ENCODE data around the gene UNCX. TPM values are rescaled to one million over a fixed set of nuclear protein-coding genes. Genes with fewer than 3 reads are reported as not detected.

Gene UNCX
- total and polyA plus RNA-seq, 2 of the 4 experiments (the other 2 are of a cell fraction) = not detected

GRCh38 chr7:1220000-1220726, 12.5 kb upstream of the UNCX start:
- peaks cover 2% of the 10 kb centered on the region; the same call in 1 of the 2 replicates for H3K4me1 ChIP-seq (ENCODE audit: control insufficient read depth, insufficient read depth, low read length)
- no peak overlapping the region for H2BK20ac ChIP-seq (ENCODE audit: low read depth, low read length)
- peaks cover 7% of the 10 kb centered on the region for H3K9me3 ChIP-seq (ENCODE audit: control insufficient read depth, insufficient read depth, low read length)
- H3K4ac ChIP-seq (ENCODE audit: low read depth, low read length) = no peak overlapping the region
- H2AFZ ChIP-seq (replicated peaks; ENCODE audit: low read length, poor library complexity) = no peak overlapping the region
- H3K27me3 ChIP-seq (ENCODE audit: control insufficient read depth, insufficient read depth, low read length) = peaks cover 63% of the 10 kb centered on the region
- no TSS peak for BruUV-seq (replicated peaks)
- H3K36me3 ChIP-seq (ENCODE audit: control insufficient read depth, insufficient read depth, low read length) = no peaks in the 10 kb centered on the region
- H4K8ac ChIP-seq (ENCODE audit: low read depth in 2 of 2, low read length in 2 of 2) = no peak overlapping the region
- H3K27ac ChIP-seq (ENCODE audit: insufficient read depth, low read length) = no peak overlapping the region
- intact Hi-C loops (cut with micrococcal nuclease) = loop anchor here (10.0 kb wide), 1 partner anchor 195 kb away; no protein-coding TSS in a partner anchor
- H3K4me2 ChIP-seq (ENCODE audit: low read depth, low read length) = no peak overlapping the region
- WGBS, 2 experiments (ENCODE audit: extremely low coverage in 2 of 2, insufficient read length in 1 of 2) = 50% methylated on average over 2 of the region's 13 CpGs; no CpG with 5 or more reads in 1 of the 2 experiments
- no peak overlapping the region for H2BK15ac ChIP-seq (ENCODE audit: low read depth, low read length)
- ChIA-PET CTCF (interaction anchor here (0.8 kb wide), 1 partner anchor 11 kb away, joined by 3 read pairs; no protein-coding TSS in a partner anchor), POLR2A (ENCODE audit: unreplicated experiment) (no interaction called here)
- no peaks in the 10 kb centered on the region; the same call in 1 of the 2 replicates for H4K20me1 ChIP-seq (ENCODE audit: insufficient read depth, low read length)
- H3K14ac ChIP-seq (replicated peaks; ENCODE audit: low read depth, low read length) = no peak overlapping the region
- dilution Hi-C loops (cut with HindIII; ENCODE audit: low sequenced_read_pairs, unreplicated experiment) = no loop called here
- TF ChIP-seq FOS (IDR thresholded peaks at IDR 0.05; ENCODE audit: low read depth, low read length) = no peak
- no peak for TF ChIP-seq CTCF (conservative IDR thresholded peaks at IDR 0.05; ENCODE audit: low read depth, low read length)
- TF ChIP-seq NFE2L2 (IDR thresholded peaks at IDR 0.05; ENCODE audit: low read depth, low read length) = no peak
- no peak for TF ChIP-seq RFX5 (IDR thresholded peaks at IDR 0.05; ENCODE audit: low read depth, low read length)
- TF ChIP-seq MAZ (IDR thresholded peaks at IDR 0.05; ENCODE audit: borderline replicate concordance, low read depth, low read length) = no peak
- H2AK5ac ChIP-seq (ENCODE audit: low read depth, low read length) = no peak overlapping the region
- no peak overlapping the region for H2BK120ac ChIP-seq (ENCODE audit: low read depth, low read length)
- H3K4me3 ChIP-seq (ENCODE audit: insufficient read depth, low read depth, low read length) = no peak overlapping the region
- ATAC-seq (ENCODE audit: low read depth) (no peak), DNase-seq (no peak)
- no peak overlapping the region for H3K9ac ChIP-seq (ENCODE audit: low read depth, low read length)
- no peak overlapping the region for H4K91ac ChIP-seq (ENCODE audit: insufficient read depth, low read depth, low read length)
- H2BK5ac ChIP-seq (ENCODE audit: low read depth, low read length, poor library complexity, severe bottlenecking) = no peak overlapping the region
- no peak overlapping the region for H2AK9ac ChIP-seq (replicated peaks; ENCODE audit: low read depth, low read length, poor library complexity)
- H3K56ac ChIP-seq (ENCODE audit: extremely low read depth, insufficient read depth, low read length) = no peak overlapping the region
- in situ Hi-C loops (cut with MboI; ENCODE audit: low sequenced_read_pairs) = no loop called here
- H3K79me1 ChIP-seq (ENCODE audit: low read depth in 1 of 2, low read length in 2 of 2) = no peaks in the 10 kb centered on the region
- no peak overlapping the region for H4K5ac ChIP-seq (ENCODE audit: low read depth, low read length)
- H3K9me1 ChIP-seq (ENCODE audit: insufficient read depth, low read length) = no peaks in the 10 kb centered on the region
- no peak overlapping the region for H3K18ac ChIP-seq (ENCODE audit: low read depth, low read length)
- H3K23ac ChIP-seq (ENCODE audit: low read depth, low read length) = no peak overlapping the region

Measured in IMR-90 (cell line).